Small intestine (tissue), 7 donors: Measurements from ENCODE around the gene LITAFD. TPM values are rescaled to one million over a fixed set of nuclear protein-coding genes. Genes with fewer than 3 reads are reported as not detected.

Experiments used
- DNase-seq, 2 donors: peaks; one replicate each; pipeline versions ENCODE4 v3.0.0 to v3.0.0-alpha.2; 2013
- FAIRE-seq: peaks from 2 replicates; lab custom pipeline; 2012; peaks lifted over from hg19 to GRCh38; lab: Jason Lieb, UNC
- H3K27ac ChIP-seq, 3 donors: one replicate each; pipeline ENCODE4 v1.5.1; 2013; ENCODE audit warnings: low read length in 2 of 3, mild to moderate bottlenecking in 2 of 3, control low read depth in 1 of 3, inconsistent platforms in 1 of 3, low read depth in 1 of 3, moderate library complexity in 1 of 3
- H3K27me3 ChIP-seq, 3 donors: one replicate each; pipeline ENCODE4 v1.6.1; 2013; ENCODE audit warnings: low read length in 3 of 3, inconsistent platforms in 1 of 3; ENCODE audit not compliant: control insufficient read depth in 3 of 3, insufficient read depth in 3 of 3
- H3K36me3 ChIP-seq, 3 donors: one replicate each; pipeline ENCODE4 v1.6.1; 2013; ENCODE audit warnings: low read length in 3 of 3, inconsistent platforms in 1 of 3, low read depth in 1 of 3, mild to moderate bottlenecking in 1 of 3, moderate library complexity in 1 of 3; ENCODE audit not compliant: control insufficient read depth in 3 of 3, insufficient read depth in 2 of 3
- H3K4me1 ChIP-seq, 3 donors: one replicate each; pipeline ENCODE4 v1.6.1; 2013; ENCODE audit warnings: low read length in 2 of 3, inconsistent platforms in 1 of 3, low read depth in 1 of 3, mild to moderate bottlenecking in 1 of 3, moderate library complexity in 1 of 3; ENCODE audit not compliant: control insufficient read depth in 3 of 3, insufficient read depth in 2 of 3
- H3K4me3 ChIP-seq, 3 donors: one replicate each; pipeline ENCODE4 v1.5.1; 2013; ENCODE audit warnings: low read length in 3 of 3, control low read depth in 1 of 3, inconsistent platforms in 1 of 3, low read depth in 1 of 3, mild to moderate bottlenecking in 1 of 3, moderate library complexity in 1 of 3
- H3K9me3 ChIP-seq, 2 donors: one replicate each; pipeline ENCODE4 v1.6.1; 2013; ENCODE audit warnings: low read depth in 1 of 2, low read length in 1 of 2; ENCODE audit not compliant: control insufficient read depth in 2 of 2, insufficient read depth in 1 of 2
- WGBS, 3 donors: extraction: QIAGEN DNeasy Blood & Tissue Kit; methylation state at CpG; one replicate each; pipeline ENCODE4 v1.1.7; 2013; 5-methylcytosine and 5-hydroxymethylcytosine counted together
- polyA plus RNA-seq, 4 donors: library from polyadenylated mRNA; stranded (reverse) in 3 of 4; unstranded in 1 of 4; fragments of 200-250 nt in 3 of 4; fragments of 120-200 nt in 1 of 4; gene quantifications; one replicate each; pipeline versions ENCODE4 v1.2.1 to v1.2.3, GENCODE V29; 2013
- donor health status: healthy with polysubstance abuse.
- donor health status: control.
- donor health status: control.
- donor health status: Bipolar disorder and iron deficiency.
- donor health status: healthy.

Gene LITAFD
- polyA plus RNA-seq, 4 donors, result 1.6 TPM; not detected in 3

DNA sequence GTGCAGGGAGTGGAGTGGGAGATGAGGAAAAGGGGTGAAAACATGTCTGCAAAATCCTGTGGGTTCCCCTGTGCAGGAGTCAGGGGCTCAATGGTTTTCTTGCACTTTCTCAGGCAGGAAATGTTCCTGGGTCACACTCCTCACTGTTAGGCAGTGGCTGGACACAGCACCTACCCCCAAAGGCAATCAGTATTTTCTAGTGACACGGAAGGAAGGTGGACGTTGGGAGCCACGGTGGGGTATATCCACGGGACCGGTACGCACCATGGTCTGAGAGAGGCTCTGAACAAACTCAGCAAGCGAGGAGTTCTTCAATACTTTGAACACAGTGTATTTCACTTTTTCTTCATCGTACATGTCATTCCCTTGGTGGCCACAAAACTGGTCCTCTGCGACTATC lies 20.9 kb downstream of the LITAFD start:
- no peaks in the 10 kb centered on the region for H3K9me3 ChIP-seq
- 93 to 96% (median 95%) methylated on average over 9 of the region's 9 CpGs for WGBS, 3 donors
- DNase-seq (no peak), FAIRE-seq (no peak)
- no peak overlapping the region for H3K27ac ChIP-seq
- peaks cover 33 to 66% (median 41%) of the 10 kb centered on the region in 3 donors for H3K36me3 ChIP-seq
- no peaks in the 10 kb centered on the region for H3K4me1 ChIP-seq
- no peak overlapping the region for H3K4me3 ChIP-seq
- H3K27me3 ChIP-seq, result no peaks in the 10 kb centered on the region

- DNase-seq (no peak), FAIRE-seq (no peak)
- H3K4me3 ChIP-seq, result no peak overlapping the region
- peaks cover 34 to 65% (median 38%) of the 10 kb centered on the region in 3 donors for H3K36me3 ChIP-seq
- no peaks in the 10 kb centered on the region for H3K27me3 ChIP-seq
- no peak overlapping the region for H3K27ac ChIP-seq
- 82 to 93% (median 84%) methylated on average over 8 of the region's 8 CpGs for WGBS, 3 donors
- H3K9me3 ChIP-seq, result no peaks in the 10 kb centered on the region
- H3K4me1 ChIP-seq, result peaks cover 0 to 8% (median 0%) of the 10 kb centered on the region in 3 donors
These were observed 21.9 kb downstream of the LITAFD start for GRCh38 chr16:8904018-8904430.

DNA sequence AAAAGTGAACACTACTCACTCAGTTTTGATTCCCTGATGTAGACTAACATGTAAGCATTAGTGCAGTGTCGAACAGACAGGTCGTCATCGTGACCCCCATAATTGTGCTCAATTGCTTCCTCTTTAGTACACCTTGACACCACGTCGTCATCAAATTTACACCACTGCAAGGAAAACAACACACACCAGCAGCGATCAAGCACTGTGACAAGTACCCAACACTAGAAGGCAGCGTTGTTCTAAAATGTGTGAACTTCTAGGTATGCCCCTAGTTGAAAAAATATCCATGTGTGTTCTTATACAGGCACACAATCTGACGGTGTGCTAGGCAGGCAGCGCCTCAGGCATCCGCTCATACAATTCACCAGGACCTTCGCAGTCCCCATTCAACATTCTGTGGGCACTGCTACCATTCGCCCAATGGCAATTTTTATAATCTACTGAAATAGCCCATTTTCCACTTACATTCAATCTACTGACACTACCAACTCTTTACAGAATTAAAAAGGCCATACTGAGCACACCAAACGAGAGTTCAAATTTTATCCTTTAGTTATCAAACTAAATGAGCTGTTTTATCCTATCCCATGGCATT lies 23.1 kb downstream of the LITAFD start:
- peak; percentile 53 to 64 for DNase-seq
- H3K4me3 ChIP-seq, result no peak overlapping the region
- no peak overlapping the region for H3K27ac ChIP-seq
- no peak for FAIRE-seq
- WGBS, 3 donors, result 61 to 71% (median 70%) methylated on average over 13 of the region's 13 CpGs
- peaks cover 0 to 20% (median 2%) of the 10 kb centered on the region in 3 donors for H3K4me1 ChIP-seq
- H3K36me3 ChIP-seq, result peaks cover 31 to 72% (median 38%) of the 10 kb centered on the region in 3 donors
- no peaks in the 10 kb centered on the region for H3K27me3 ChIP-seq
- no peaks in the 10 kb centered on the region for H3K9me3 ChIP-seq

GRCh38 chr16:8905795-8906591 lies 23.8 kb downstream of the LITAFD start:
- 86 to 91% (median 90%) methylated on average over 14 of the region's 14 CpGs for WGBS, 3 donors
- H3K36me3 ChIP-seq, result peaks cover 31 to 74% (median 38%) of the 10 kb centered on the region in 3 donors
- H3K27me3 ChIP-seq, result no peaks in the 10 kb centered on the region
- no peak overlapping the region for H3K27ac ChIP-seq
- peaks cover 0 to 27% (median 4%) of the 10 kb centered on the region in 3 donors for H3K4me1 ChIP-seq
- H3K4me3 ChIP-seq, result no peak overlapping the region
- H3K9me3 ChIP-seq, result no peaks in the 10 kb centered on the region
- DNase-seq (no peak), FAIRE-seq (no peak)

DNA sequence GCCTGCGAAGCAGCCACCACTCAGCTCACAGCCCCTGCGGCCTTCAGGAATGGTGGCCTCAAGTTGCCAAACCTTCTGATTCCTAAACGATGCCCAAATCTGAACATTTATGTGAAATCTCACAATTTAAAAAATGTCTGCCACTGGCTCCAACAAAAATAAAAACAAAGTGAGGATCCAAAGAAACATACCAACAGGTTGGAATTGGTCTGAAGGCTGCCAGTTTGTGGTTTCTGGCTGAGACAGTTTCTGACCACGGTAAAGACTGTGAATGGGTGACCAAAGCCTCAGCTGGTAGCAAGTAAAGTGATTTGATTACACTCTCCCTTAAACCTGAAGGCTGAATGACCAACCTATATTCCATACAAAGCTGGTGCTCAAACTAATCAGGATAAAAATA lies 24.9 kb downstream of the LITAFD start:
- Histone ChIP-seq H3K27me3 (no peaks in the 10 kb centered on the region), H3K36me3 (peaks cover 25 to 73% (median 30%) of the 10 kb centered on the region in 3 donors), H3K4me1 (peaks cover 0 to 37% (median 5%) of the 10 kb centered on the region in 3 donors), H3K4me3 (no peak overlapping the region), H3K9me3 (no peaks in the 10 kb centered on the region), H3K27ac (no peak overlapping the region)
- no peak for FAIRE-seq
- no peak for DNase-seq
- WGBS, 3 donors, result 76 to 88% (median 82%) methylated on average over 4 of the region's 4 CpGs

GRCh38 chr16:8908810-8909468 lies 26.8 kb downstream of the LITAFD start:
- FAIRE-seq (no peak), DNase-seq (peak; percentile 34 to 64)
- WGBS, 3 donors, result 26 to 68% (median 55%) methylated on average over 8 of the region's 8 CpGs
- peak overlapping the region in 1 of 3 donors; percentile 57 for H3K27ac ChIP-seq
- H3K27me3 ChIP-seq, result no peaks in the 10 kb centered on the region
- peaks cover 15 to 72% (median 24%) of the 10 kb centered on the region in 3 donors for H3K36me3 ChIP-seq
- no peaks in the 10 kb centered on the region for H3K9me3 ChIP-seq
- H3K4me3 ChIP-seq, result no peak overlapping the region
- peaks cover 0 to 42% (median 5%) of the 10 kb centered on the region in 3 donors for H3K4me1 ChIP-seq

GRCh38 chr16:8910811-8911210 lies 28.7 kb downstream of the LITAFD start:
- Histone ChIP-seq H3K9me3 (no peaks in the 10 kb centered on the region), H3K27me3 (no peaks in the 10 kb centered on the region), H3K4me3 (no peak overlapping the region), H3K36me3 (peaks cover 17 to 65% (median 23%) of the 10 kb centered on the region in 3 donors), H3K4me1 (peaks cover 0 to 42% (median 8%) of the 10 kb centered on the region in 3 donors), H3K27ac (peak overlapping the region; percentile 70 to 82 (median 79))
- no peak for FAIRE-seq
- peak; percentile 68 to 77 for DNase-seq
- 28 to 63% (median 54%) methylated on average over 1 of the region's 1 CpG for WGBS, 3 donors

- no peaks in the 10 kb centered on the region for H3K27me3 ChIP-seq
- peaks cover 16 to 60% (median 18%) of the 10 kb centered on the region in 3 donors for H3K36me3 ChIP-seq
- H3K4me1 ChIP-seq, result peaks cover 0 to 42% (median 8%) of the 10 kb centered on the region in 3 donors
- no peak for FAIRE-seq
- H3K9me3 ChIP-seq, result no peaks in the 10 kb centered on the region
- WGBS, 3 donors, result 66 to 85% (median 72%) methylated on average over 4 of the region's 4 CpGs
- H3K4me3 ChIP-seq, result no peak overlapping the region
- DNase-seq, result no peak
- peak overlapping the region in 1 of 3 donors; percentile 37 for H3K27ac ChIP-seq
These were observed 30.6 kb downstream of the LITAFD start for GRCh38 chr16:8912793-8913192.
